HG02870 (cell line): ENCODE data around the gene ANXA2R.
"Not testable (repeated sequence)": the region's sequence is repeated elsewhere in the genome, so short reads cannot be mapped to it uniquely, and the experiment has no call there.

Source experiments
- ATAC-seq: cut with Tn5 transposase; IDR thresholded peaks from one replicate; pipeline ENCODE4 v1.9.1; 2021; ENCODE audit warnings: mild to moderate bottlenecking, moderate library complexity; ENCODE audit not compliant: unreplicated experiment

Gene ANXA2R

GRCh38 chr5:43036856-43037635 lies 3.1 kb downstream of the ANXA2R start:
- no peak for ATAC-seq

GRCh38 chr5:43036409-43036808 lies 3.7 kb downstream of the ANXA2R start:
- no peak for ATAC-seq

- no peak for ATAC-seq
Observed at GRCh38 chr5:43034591-43034968, 5.5 kb downstream of the ANXA2R start.

GRCh38 chr5:43033841-43034590 lies 6.1 kb downstream of the ANXA2R start:
- ATAC-seq: no peak

- no peak for ATAC-seq
Observed at GRCh38 chr5:43027054-43027785, 12.9 kb downstream of the ANXA2R start.

GRCh38 chr5:43025184-43025950 lies 14.8 kb downstream of the ANXA2R start:
- ATAC-seq: not testable (repeated sequence)

- ATAC-seq: no peak
Observed at GRCh38 chr5:43024217-43024616, 15.9 kb downstream of the ANXA2R start.

GRCh38 chr5:43021151-43021550 lies 19.0 kb downstream of the ANXA2R start:
- ATAC-seq: no peak

GRCh38 chr5:43020399-43020746 lies 19.7 kb downstream of the ANXA2R start:
- ATAC-seq: no peak

GRCh38 chr5:43019614-43020398 lies 20.3 kb downstream of the ANXA2R start:
- peak; percentile 60 for ATAC-seq

GRCh38 chr5:43019291-43019613 lies 20.9 kb downstream of the ANXA2R start:
- no peak for ATAC-seq

- ATAC-seq: no peak
Observed at GRCh38 chr5:43017428-43017815, 22.7 kb downstream of the ANXA2R start.

- ATAC-seq: no peak
Observed at GRCh38 chr5:43016217-43016779, 23.8 kb downstream of the ANXA2R start.

- ATAC-seq: no peak
Observed at GRCh38 chr5:43014522-43014921, 25.6 kb downstream of the ANXA2R start.

- no peak for ATAC-seq
Observed at GRCh38 chr5:43010935-43011315, 29.2 kb downstream of the ANXA2R start.

- peak; percentile 30 for ATAC-seq
Observed at GRCh38 chr5:43008363-43009153, 31.6 kb downstream of the ANXA2R start.

GRCh38 chr5:43007911-43008362 lies 32.2 kb downstream of the ANXA2R start:
- ATAC-seq: peak; percentile 53

- peak; percentile 17 for ATAC-seq
Observed at GRCh38 chr5:43007246-43007910, 32.7 kb downstream of the ANXA2R start.
